Left forelimb (tissue), 1 donor: ENCODE measurements around the gene TXNRD1.
"Not testable (repeated sequence)": the region's sequence is repeated elsewhere in the genome, so short reads cannot be mapped to it uniquely, and the experiment has no call there.

Experiments
- DNase-seq: peaks from one replicate; pipeline ENCODE4 v3.0.0-alpha.2; 2018; ENCODE audit warnings: low spot score

Gene TXNRD1

DNA sequence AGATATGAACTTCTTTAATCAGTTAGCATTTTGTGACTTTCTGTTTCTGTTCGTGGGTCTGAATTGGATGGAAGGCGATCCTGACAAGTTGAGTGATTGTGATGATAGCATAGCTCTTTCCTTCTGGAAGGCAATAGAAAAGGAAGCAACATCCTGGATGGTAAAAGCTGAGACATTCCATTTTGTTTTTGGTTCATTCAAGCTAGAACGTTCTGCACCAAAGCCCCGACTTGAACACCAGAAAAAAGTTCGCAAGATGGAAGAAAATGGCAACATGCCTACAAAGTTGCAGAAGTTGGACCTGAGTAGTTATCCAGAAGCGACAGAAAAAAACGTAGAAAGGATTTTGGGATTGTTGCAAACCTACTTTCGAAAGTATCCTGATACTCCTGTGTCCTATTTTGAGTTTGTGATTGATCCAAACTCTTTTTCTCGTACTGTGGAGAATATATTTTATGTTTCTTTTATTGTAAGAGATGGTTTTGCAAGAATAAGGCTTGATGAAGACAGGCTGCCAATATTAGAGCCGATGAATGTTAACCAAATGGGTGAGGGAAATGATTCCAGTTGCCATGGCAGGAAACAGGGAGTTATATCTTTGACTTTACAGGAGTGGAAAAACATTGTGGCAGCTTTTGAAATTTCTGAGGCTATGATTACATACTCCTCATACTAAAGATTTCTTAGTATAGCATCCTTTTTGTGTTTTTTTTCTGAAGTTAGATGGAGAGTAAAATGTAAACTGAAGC lies 88.9 kb downstream of the TXNRD1 start:
- DNase-seq = no peak

DNA sequence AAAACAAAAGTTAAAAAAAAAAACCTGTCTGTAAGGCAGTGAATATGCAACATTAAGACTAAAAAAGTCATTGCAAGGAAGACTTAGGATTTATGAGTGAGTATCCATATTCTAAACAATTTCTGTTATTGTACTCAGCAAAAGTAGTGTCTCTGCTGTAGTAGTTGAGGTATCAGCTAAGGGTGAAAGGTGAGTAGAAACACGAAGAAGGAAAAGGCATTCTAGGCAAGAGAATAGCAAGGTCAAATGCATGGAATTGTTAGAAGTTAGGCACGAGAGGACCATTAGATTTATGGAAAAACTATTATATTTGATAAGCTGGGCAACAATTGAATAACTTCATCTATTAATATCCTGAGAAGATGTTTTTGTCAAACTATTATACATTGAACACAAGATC lies 89.8 kb downstream of the TXNRD1 start:
- DNase-seq = no peak

DNA sequence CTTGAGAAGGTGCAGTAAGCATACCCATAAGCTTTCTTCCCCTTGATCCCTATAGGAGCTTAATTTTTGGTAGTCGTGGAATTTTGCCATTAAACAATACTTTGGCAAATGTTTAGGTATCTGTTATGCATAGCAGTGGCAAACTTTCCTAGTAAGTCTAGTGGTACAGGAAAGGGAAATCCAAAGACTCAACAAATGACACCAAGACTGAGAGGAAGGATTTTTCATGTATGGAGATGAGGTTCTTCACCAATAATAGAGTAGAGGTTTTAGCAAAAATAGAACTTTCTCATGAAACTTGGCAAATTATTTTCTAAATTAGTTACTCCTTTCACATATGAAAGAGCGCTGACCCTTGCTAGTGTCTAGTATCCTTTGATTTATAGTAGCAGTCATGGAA lies 90.8 kb downstream of the TXNRD1 start:
- DNase-seq = no peak

DNA sequence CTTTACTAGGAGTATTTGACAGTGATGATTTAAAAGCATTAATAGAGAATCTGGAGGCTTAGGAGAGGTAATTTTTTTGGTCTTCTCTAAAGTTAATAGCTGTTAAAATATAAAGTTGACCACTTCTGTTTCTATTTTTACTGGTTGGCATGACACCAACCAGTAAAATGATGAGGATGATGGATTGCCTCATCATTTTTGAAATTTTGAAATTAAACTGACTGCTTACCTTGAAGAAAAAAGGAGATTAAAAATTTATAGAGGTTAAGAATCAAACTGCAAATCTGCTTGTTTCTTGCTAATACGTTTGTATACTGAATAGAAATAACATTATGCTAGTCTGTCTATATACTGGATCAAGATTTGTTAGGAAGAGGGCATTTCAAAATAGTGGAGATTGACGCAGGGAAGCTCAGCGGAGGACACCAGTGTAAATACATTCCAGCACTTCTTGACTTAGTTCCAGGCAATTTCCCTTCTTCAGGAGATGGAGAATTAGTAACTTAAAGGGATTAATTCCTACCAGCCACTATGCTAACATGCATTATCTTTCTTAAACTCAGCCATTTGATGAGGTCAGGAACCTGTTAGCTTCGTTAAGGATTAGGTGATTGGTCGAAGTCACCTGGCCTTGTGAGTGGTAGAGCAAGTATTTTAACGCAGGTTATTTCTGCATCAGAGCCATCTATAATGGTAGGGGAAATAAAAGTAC lies 91.5 kb downstream of the TXNRD1 start:
- no peak for DNase-seq

DNA sequence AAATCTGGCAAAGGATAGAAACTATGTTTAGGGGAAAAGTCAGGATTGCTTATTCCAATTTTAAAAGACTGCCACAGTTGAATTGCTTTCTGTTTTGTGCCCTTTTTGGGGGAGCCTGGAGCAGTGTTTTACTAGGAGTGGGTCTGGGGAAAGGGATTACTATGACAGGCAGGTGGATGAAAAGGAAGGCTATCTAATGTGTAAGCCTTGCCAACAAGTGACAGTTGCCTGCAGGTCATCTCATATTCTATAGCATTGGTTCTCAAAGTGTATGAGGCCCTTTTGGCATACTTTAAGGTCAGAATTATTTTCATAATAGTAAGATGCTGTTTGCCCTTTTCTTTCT lies 92.0 kb downstream of the TXNRD1 start:
- no peak for DNase-seq

DNA sequence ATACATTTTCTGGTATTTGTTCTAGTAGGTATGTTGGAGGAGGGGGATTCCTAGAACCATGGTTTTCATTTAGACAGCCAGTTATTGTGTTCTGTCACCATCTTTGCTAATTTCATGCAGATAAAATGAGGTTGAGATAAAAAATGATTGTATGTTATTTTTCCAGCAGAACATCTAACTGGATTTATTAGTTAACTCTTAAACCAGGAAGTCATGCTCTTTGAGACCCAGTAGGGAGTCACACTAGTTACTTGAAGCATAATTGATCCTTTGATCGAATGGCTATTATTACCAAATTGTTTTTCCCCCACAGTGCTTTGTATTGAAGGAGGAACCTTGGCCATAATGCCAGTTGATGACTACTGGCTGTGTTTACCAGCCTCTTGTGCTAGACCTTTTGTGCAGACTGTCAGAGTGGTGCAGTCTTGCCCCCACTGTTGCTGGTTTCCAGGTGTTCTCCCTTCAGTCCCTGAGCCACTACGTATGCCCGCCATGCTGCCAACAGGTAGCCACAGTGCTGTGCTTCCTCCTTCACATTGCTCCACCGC lies 93.9 kb downstream of the TXNRD1 start:
- no peak for DNase-seq

DNA sequence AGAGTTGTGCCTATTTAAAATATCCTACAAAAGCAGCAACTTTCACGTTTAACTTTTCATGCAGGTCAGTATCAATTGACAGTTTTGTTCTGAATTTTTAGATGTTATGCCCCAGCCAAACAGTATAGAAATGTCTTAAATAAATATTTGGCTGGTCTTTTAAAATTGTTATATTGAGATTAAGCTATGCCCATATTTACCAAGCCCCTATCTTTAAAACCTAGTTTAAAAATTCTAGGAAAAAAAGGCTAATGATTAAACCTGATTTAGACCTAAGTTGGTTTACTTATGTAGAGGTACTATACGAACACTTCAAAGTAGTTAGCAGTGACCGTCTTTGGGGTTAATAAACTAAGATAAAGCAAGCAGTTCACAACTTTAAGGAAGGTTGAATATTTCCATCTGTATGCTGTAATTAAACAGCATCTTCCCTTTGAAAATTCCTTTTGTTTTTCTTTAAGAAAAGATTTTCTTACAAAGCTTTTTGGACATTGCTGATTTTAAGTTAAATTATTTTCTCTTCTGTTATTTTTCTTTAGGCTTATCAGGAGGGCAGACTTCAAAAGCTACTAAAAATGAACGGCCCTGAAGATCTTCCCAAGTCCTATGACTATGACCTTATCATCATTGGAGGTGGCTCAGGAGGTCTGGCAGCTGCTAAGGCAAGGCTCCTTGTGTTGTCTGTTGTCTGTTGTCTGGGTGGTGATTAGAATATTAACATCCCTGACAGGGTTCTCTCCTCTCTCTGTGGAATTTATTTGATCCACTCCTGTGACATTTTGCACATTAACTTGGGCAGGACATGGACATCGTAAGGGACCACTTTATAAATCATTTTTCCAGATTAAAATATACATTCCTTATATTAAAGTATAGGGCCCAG lies 95.4 kb downstream of the TXNRD1 start:
- no peak for DNase-seq

DNA sequence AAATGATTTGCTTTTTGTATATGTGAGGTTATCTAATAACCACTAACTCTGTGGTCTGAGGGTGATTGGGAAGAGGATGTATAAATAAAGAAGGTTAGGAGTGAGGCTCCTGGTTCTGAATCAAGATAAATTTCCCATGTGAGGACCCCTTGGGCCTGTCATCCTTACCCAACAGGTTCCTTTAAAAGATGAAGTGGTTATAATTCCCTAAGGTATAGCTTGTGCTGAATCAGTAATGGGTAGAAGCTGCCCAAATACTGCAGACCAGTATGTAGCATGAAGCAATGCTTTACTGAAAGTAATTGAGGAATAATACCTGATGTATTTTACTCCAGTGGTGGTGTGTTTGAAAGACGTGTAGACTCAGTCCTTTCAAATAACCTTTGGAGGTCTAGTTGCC lies 96.6 kb downstream of the TXNRD1 start:
- DNase-seq = no peak

DNA sequence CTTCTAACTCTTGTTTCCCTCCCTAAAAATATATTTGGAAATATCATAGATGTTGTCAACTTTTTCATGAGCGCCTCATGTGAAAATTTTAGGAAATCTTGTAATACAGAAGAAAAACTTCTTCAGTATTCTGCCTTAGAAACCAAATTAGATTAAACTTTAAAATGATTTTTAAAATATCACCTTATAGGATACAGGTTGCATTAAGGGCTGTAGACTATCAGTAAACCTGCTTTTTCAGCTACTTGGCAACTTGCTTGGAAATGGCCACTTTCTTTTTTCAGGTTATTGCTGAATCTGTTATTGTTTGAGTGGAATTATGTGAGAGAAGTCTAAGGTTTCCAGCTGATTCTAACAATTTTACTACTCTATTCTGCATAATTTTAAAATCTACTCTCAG lies 97.1 kb downstream of the TXNRD1 start:
- DNase-seq = no peak

DNA sequence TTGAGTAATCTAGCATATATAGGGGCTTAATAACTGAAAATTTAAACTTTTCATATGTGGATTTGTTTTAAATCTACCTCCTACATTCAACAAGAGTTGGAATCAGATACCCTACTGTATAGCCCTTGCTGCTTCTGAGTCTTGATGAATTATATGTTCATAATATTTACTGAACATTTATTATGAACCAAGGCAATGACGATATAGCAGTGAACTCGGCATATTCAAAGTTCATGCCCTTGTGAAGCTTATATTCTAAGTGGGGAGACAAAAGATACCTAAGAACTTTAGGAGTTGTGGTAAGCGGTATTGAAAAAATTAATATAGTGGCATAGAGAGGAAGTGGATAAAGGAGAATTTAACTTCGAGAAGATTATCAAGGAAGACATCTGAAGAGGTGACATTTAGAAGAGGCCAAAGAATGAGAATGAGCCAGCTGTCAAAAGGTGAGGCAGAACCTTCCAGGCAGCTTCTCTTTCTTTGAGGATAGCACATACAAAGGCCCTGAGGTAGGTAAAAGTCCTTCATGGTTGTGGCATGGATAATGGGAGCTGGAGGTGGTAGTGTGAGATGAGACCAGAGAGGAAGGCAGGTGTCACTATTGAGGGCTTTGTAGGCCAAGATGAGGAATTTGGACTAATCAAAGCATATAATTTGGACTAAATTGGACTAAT lies 98.1 kb downstream of the TXNRD1 start:
- no peak for DNase-seq

DNA sequence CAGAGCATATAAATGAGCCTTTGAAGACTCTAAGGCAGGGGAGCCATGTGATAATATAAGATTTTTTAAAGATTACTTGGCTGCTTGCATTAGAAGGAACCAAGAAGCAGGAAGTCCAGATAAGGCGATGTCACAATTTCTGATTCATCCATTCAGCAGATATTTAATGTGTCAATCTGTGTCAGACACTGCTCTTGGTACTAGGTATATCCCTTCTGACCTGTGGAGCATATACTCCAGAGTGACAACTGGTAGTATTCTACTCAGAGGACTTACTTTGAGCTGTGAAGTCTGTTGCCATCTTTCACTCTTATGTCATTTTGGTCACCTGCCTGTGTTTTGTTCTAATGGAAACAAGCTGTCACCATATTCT lies 98.6 kb downstream of the TXNRD1 start:
- DNase-seq = no peak

DNA sequence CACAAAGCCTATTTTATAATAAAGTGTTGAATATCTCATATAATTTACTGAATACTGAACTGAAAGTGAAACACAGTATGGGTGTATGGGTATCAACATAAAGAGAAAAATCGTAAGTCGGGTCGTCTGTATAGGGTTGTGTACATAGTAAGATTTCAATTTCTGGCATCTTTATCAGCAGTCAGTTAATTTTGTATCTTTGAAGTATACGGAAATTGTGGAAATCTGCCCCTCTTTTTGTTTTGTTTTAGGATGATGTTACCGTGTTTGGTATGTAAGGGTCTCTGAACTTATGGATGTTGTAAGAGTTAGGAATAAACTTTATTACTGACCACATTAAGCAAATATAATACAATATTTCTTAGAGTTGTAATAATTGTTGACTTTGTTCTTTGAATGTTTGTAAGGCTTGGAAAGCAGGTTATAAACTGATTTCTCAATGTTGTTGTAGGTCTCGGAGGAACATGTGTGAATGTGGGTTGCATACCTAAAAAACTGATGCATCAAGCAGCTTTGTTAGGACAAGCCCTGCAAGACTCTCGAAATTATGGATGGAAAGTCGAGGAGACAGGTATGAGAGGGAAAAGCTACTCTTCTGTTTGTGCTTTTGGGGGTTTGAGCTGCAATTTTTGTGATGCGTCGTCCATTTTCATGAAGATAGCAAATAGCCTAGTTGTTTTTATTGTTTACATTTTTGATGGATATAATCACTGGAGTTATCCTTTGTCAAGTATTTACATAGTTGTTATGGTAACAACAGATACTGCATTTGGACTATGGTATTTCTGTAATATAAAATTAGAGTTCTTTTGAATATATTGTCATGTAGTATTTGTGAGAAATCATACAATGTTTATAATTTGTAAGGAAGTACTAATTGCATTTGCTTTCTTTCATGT lies 100.0 kb downstream of the TXNRD1 start:
- no peak for DNase-seq

DNA sequence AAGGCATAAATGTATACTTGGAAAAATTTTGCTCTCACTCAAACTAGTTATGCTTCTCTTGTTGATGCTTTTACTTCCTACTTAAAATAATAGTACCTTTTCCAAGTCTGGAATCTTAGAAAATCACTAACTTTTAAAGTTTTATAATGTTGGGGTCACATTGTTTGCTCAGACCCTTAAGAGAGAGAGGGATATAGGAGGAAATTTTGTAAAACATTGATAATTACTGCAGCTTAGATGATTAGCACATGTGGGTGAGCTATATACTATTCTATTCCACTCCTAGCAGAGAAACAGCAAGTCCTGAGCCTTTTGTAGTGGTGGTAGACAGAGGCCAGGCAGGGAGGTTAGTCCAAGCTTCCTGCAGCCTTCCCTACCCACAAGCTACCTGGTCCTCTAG lies 101.4 kb downstream of the TXNRD1 start:
- no peak for DNase-seq

DNA sequence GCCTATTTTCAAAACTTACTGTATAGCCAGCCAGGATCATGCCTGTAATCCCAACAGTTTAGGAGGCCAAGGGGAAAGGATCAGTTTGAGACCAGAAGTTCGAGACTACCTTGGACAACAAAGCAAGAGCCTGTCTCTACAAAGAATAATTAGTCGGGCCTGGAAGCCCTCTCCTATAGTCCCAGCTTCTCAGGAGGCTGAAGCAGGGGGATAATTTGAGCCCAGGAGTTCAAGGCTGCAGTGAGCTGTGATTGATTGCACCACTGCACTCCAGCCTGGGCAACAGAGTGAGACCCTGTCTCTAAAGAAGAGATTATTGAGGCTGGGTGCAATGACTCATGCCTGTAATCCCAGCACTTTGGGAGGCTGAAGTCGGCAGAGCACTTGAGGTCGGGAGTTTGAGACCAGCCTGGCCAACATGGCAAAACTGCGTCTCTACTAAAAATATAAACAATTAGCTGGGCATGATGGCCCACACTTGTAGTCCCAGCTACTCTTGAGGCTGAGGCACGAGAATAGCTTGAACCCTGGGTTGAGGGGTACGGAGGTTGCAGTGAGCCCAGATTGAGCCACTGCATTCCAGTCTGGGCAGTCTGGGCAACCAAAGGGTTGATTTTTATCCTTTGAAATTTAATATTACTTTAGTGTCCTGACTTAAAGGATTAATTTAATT lies 102.1 kb downstream of the TXNRD1 start:
- DNase-seq = no peak

DNA sequence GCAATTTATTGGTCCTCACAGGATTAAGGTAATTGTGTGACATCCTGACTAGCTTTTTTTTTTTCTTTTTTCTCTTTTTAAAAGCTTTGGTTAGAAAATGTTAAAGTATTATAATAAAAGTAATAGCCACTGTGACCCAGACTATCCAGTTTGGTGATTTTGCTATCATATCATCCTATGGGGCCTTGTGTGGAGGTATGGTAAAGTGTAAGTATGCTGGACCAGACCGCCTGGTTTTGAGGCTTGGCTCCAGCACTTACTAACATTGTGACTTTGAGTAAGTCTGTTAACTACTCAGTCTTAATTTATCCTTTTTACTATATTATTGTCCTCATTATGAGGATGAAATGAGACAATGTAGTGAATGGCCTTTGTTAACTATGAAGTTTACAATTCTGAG lies 103.4 kb downstream of the TXNRD1 start:
- no peak for DNase-seq

DNA sequence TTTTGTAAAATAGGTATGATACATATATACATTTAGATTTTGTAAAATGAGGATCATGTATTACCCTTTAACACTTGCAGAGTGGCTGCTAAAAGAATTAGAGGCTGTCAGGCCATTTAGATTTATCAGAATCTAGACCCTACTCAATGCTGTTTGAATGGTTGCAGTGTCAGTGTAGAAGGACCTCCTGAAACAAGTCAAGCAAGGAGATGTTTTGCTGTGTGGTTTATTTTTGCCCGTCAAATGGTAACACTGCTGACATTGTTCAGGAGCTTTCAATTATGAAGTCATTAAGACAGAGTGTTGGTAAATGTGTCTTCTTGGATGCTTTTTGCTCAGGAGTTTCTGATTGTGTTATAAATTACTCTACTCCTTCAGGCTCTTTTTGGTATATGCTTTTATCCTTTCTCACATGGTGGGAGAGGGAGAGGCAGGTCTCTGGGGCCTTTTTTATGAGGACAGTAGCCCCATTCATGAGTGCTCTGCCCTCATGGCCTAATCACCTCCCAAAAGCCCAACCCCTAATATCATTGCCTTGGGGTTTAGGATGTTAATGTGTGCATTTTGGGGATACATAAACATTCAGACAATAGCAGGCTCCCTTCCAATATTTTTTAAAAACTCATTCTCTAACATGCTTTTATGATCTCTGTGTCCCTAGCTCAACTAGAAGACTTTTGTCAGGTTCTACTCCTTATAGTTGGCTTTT lies 104.5 kb downstream of the TXNRD1 start:
- no peak for DNase-seq

DNA sequence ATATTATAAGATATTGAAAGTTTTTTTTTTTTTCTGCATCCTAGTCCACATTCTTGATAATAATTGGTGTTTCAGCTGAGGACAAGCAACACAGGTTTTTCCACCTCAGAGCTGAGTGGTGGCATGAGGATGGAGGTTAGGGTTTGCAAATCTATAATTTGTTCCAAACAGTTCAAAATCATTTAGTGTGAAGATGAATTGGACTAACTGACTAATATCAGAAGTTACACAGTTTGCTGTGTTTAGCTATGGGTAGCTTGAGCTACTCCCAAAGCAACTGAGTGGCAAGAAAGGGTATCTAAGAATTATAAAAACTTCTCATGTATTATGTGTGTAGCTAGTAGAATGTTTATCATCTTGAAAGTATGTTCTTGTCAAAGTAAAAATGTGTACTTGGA lies 105.0 kb downstream of the TXNRD1 start:
- DNase-seq = no peak

DNA sequence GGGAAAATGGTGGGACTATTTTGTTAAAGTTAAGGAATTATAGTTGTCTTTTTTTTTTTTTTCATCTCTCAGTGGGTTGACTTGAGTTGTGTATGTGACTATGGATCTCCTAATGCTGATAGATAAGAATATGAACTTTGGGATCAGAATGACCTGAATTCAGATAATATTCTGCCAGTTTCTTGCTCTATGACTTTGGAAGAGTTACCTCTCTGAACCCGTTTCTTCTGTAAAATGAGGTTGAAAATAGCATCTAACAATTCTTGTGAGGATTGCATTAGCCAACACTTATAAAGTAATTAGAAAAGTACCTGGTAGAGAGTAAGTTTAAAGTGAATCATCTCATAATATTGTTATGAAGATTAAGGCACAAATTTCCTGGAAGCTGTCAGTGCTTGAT lies 106.4 kb downstream of the TXNRD1 start:
- DNase-seq = no peak

DNA sequence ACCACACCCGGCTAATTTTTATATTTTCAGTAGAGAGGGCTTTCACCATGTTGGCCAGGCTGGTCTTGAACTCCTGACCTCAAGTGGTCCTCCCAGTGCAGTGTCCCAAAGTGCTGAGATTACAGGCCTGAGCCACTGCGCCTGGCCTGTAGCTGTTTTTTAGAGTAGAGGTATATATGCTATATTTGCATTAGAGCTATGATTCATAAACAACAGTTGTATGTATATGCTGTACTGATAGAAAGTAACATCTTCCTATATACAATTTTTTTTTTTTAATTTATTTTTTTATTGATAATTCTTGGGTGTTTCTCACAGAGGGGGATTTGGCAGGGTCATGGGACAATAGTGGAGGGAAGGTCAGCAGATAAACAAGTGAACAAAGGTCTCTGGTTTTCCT lies 107.0 kb downstream of the TXNRD1 start:
- DNase-seq = not testable (repeated sequence)

DNA sequence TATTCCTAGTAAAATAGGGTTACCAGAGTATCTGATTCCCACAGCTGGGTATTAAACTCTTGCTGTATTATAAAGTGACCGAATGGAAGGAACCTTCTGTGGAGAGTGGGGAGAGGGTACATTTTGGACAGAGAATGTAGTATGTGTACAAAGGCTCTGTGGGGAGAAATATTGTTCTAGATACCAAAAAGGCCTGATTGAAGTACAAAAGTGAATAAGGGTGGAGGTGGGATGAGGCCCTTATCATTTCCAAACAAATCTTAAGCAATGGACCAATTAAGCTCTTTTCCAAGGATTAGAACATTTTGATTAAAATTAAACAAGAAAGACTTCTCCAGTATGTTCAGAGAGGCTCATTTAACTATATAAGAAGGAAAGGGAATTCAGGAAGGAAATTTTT lies 108.3 kb downstream of the TXNRD1 start:
- DNase-seq = no peak
